NAMALWA (cell line): Measurements from ENCODE around the gene CHCHD6.

Source experiments
- DNase-seq: peaks from one replicate; pipeline ENCODE4 v3.0.0-alpha.2; 2015; ENCODE audit warnings: low spot score

Gene CHCHD6

DNA sequence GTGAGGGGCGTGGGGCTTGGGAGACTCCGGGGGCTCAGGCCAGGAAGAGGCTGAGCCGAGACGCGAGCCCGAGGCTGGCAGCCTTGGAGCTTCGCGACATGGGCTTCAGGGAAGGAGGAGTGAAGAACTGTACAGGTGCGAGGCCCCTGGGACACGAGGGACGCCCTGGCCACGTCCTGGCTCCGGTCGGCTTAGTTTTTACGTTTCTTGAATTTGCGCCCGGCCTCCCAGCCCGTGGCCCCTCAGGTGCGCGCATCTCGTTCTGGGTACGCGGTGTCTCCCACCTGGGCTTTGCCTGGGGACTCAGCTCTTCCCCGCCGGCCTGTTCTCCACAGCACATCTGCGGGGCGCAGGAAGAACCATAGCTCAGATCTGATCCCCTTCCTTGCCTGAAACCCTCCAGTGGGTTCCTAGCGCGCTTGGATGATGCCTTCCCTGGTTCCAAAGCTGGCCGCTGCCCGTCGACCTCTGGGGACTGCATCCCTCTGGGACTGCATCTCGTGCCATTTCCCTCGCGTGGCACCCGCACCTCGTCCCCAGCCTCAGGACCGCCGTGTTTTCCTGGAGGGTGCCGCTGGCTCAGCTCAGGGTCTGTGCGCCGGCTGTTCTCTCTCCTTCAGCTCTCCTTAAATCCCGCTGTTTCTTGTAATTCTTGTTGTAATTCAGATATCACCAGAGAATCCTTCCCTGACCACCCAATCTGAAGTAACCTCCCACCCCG is 614 bp downstream of the CHCHD6 start:
- DNase-seq, result no peak

DNA sequence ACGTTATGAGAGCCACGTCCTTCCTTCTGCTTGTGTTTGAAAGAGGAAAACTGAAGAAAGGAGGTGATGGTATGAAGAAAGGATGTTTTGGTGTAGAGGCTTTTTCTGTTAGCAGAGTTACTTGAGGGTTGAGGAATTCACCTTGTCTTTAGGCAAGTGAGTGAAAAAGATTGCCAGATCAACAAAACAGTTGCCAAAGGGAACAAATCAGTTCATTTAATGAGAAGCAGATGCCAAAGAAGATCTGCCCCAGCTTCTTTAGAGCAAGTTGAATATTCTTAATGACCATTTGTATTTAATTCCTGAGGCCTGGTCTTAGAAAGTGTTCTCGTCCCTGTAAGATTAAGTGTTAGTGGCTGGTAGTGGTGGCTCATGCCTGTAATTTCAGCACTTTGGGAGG is 2.6 kb downstream of the CHCHD6 start:
- DNase-seq, result no peak

DNA sequence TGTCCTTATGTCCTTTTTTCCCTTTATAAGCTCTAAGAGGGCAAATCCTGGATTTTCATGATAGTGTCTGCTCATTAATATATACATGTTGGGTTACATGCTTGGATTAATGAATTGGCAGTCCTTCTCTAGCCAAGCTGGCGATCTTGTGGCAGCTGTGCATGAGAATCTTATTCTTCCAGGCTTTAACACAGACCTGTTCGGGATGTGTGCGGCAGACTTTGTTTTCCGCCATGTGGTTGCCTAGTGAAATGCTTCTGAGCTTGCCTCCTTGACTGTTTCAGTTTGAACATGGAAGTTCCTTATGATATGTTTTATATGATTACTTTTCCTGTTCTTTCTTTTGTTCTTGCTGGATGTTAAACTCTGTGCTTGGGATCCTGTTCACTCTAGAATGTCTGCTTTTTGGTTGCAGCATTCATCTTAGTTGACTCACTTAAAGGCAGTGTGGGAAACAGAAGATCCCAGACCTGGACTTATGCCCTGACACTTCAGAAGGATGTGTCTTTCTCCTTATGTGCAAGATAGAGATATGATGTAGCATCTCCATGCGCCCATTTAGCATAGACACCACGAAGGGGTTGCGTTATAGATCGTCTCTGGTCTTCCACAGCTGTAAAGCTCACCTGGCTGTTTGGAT is 7.2 kb downstream of the CHCHD6 start:
- DNase-seq, result no peak

DNA sequence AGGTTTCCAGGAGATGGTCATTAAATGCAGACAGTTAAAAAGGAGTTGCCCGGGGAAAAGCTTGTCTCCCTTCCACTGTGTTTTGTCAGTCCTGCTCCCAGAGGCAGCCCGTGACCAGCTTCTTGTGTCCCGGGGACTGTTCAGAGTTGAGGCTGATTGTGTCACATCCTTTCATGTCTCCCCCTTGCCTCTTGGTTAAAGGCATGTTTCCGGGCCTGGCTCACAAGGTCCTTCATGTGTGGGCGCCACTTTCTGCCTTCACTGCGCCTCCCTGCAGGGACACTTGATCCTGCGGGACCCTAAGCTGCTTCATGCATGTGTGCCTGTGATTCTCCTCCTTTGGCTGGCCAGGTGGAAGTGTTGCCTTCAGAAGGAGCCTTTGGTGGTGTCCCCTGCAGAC is 9.2 kb downstream of the CHCHD6 start:
- DNase-seq, result no peak

DNA sequence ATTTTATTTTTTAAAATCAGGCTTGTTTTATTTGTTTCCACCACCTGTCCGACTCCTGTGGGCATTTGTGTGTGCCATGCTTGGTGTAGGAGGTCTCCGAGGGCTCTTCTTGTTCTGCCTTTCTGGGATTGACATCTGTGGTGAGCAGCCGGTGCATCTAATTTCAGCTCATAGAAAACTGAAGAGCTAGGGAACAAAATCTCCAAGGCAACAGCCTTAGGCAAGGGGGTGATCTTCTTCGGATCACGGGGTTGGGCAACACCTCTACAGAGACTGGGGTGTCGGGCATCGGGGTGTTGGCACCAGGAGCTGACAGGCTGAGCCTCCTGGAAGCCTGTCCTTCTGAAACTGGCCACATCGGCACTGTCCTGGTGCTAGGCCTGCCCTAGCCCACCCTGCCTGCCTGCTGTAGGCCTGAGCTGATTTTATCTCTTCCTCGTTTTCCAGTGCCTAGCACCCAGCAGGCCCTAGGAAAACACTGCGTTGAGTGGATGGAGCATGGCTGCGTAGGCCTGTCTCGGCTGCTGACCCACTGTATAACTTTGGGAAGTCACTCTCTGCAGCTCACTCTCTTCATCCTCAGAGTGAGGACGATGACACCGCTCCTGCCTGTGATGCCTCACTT is 10.3 kb downstream of the CHCHD6 start:
- DNase-seq, result no peak

DNA sequence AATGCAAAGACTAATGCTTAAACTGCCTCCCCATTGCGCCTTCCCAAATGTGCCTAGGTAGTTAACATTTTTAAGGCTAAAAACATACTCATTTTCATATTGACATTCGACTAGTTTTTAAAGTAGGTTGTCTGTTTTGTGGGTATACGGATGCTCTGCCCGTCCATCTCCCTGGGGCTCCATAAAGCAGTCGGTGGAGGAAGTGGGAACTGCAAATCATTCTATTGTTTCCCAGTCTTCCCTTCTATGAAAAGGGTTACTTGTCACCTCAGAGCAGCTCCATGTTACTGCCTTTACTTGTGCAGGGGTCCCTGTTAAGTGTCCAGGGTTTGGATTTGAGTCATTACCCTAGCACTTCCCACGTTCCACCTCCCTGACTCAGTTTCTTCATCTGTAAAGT is 10.9 kb downstream of the CHCHD6 start:
- DNase-seq, result no peak

DNA sequence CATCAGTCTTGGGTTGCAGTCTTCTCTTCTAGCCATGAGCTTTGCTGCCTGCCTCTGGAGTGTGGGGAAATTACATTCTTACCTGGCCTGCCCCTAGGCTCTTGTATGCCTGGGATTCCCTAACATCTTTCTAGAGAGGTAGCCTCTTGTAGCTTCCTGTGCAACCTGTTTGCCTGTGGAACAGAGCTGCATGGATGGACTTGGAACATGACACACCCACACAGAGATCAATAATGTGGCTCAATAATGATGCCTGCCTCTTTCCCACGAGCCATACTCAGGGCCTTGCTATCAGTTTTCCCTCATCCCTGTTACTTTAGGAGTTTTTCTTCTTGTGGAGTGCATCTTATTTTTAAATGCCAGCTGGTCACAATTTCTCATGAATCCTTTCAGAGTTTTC is 11.4 kb downstream of the CHCHD6 start:
- no peak for DNase-seq

DNA sequence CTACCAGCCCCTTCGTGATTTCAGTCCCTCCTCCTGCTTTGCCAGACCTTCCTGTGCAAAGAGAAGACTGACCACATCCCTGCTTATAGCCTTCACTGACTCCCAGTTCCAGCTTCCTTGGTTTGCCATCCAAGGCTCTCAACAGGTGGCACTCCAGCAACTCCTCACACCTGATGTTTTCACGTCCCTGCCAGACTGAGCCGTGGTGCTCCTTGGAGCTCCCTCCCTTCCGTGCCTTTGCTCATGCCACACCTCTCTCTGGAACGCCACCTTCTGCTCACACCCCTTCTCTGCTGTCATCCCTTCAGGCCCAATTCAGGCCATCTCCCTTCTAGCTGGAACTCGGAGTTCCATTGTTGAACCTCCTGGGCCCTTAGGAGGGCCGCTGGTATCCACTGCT is 12.0 kb downstream of the CHCHD6 start:
- no peak for DNase-seq

DNA sequence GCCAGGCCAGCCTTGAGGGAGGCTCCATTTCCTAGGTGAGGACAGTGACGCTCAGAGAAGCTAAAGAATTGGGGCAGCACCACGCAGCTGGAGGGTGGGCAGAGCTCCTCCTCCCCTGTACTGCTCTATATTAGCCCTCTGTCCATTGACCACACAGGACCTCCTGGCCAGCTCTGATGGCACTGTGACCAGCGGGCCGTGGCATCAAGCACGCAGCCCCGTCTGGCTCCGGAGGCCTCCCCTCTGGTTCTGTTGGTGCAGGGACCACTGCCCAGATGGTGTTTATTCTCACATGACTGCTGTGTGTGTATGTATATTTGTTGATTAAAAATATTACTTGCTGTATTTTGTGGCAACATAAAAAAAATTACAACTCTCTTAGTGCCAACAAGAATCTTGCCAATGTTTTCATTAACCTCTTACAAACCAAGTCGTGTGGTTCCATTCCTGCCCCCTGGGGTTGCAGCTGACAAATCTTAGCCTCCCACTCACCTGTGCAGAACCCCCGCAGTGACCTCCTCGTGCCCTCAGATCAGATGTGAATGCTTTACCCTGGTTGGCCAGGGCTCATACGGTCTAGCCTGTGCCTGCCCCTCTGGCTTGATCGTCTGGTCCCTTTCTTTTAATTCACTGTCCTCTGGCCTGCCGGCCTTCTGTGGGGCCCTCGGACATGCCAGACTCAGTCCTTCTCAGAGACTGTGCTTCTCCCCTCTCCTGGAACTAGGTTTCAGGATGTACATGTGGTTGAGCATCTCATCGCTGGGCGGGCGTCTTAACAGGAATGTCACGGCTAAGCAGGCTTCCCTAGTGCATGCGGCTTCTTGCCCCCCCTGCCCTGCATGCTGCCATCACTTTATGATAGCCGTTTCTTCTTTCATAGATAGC is 14.8 kb downstream of the CHCHD6 start:
- no peak for DNase-seq

DNA sequence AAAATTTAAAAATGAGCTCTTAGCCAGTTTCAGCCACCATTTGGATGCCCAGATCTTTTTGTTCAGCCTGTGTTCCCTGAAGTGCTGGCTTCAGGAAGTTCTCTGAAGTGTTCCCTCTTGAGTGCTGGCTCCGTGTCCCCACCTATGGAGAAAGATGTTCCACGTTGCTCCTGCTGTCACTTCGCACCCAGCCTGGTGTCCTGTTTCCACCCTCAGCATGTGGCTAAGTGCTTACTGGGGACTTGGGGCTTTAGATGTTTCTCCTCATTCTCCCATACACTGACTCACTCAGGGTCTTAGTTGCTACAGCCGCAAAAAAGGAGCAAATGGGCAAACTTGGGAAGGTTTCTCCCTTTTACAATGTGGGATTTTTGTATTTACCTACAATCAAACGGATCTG is 16.6 kb downstream of the CHCHD6 start:
- no peak for DNase-seq

DNA sequence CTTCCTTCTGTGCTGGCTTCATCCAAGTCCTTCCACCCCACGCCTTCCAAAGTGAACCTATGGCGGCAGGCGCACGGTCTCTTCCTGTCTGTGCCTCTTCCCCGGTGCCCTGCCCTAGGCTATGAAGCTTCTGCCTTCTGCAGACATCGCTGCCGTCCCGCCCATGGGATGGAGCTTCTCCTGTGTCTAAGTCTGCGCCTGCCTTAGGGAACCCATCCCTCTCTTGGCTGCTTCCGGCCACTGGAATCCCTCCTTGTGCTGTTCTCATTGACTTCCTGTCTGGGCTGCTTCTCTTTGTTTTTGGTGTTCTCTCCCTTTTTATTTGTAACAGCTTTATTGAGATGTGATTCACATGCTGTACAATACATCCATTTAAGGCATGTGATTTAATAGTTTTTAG is 17.2 kb downstream of the CHCHD6 start:
- DNase-seq, result no peak

DNA sequence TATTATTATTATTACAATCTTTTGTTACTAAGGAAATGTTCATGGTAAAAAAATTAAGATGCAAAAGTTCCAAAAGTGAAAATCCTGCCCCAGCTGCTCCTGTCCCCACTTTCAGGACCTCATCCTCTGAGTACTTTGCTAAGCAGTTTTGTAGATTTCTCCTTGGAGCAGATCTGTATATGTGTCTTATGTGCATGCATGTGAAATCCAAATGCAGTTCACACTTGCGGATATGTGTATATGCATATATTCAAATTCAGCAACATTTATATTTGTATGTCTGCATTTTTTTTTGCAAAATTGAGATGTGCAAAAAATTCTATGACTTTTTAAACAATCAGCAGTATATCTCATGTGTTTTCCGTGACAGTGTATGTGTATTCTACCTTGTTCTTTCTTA is 19.2 kb downstream of the CHCHD6 start:
- DNase-seq, result no peak

DNA sequence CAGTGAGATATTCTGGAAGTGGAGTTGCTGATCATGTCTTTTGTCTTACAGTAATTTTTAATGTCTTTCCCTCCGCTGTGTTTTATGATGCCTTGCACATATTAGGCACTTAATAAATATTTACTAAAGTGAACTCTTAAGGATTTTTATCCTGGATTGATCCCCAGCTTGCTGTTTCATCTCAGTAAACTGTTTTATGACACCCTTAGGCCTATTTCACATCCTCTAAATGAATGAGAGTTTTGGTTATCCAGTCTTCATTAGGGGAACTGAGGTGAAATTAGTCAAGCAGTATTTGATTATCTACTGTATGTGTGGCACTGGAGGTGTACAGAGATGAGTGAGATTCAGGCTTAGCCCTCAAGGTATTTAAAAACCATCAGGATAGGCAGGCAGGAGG is 19.8 kb downstream of the CHCHD6 start:
- no peak for DNase-seq

DNA sequence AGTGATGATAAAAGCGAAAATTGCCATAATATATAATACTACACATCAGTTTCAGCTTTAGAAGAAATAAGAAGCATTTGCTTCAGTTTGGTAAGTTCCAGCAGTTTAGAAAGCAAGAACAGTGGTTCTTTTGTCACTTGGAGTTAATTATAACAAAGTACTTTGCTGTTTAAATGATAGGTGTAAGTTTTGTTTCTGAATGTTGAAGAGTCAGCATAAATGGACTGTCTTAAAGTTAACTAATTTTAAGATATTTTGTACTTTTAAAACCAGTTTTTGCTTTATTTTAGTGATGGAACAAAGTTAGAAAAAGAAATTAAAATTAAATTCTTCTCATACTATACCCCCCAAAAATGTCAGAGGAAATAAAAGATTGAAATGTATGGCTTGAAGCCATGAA is 24.6 kb downstream of the CHCHD6 start:
- DNase-seq, result no peak

DNA sequence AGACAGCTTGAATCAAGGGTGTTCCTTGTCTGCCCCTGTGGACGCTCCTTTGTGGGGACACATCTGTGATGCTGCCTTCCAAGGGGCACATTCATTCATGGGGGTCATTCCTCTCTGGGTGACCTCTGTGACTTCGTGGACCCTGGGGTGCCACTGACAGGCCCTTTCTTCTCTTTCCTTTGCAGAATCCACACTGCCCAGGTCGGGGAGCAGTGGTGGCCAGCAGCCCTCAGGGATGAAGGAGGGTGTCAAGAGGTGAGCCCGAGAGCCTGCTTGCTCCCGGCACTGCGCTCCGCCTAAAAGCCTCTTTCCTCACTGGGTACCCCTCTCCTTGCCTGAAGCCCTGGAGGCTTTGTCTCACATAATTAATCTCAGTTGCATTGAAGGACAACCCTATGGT is 26.3 kb downstream of the CHCHD6 start:
- no peak for DNase-seq

DNA sequence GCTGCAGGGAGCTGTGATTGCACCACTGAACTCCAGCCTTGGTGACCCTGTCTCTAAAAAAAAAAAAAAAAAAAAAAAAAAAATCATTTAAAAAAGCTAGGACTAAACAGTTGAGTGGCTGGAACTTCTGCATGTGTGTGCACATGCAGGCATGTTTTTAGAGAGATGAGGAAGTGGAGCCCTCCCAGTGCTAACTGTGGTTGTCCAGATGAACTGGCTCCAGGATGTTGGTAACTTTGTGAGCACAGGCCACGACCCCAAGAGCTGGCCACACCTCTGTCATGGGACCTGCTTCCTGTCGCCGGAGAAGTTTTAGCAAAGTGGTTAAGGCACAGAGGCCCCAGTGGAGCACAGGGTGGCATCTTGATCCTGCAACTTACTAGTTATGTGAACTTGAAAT is 27.0 kb downstream of the CHCHD6 start:
- DNase-seq, result no peak

DNA sequence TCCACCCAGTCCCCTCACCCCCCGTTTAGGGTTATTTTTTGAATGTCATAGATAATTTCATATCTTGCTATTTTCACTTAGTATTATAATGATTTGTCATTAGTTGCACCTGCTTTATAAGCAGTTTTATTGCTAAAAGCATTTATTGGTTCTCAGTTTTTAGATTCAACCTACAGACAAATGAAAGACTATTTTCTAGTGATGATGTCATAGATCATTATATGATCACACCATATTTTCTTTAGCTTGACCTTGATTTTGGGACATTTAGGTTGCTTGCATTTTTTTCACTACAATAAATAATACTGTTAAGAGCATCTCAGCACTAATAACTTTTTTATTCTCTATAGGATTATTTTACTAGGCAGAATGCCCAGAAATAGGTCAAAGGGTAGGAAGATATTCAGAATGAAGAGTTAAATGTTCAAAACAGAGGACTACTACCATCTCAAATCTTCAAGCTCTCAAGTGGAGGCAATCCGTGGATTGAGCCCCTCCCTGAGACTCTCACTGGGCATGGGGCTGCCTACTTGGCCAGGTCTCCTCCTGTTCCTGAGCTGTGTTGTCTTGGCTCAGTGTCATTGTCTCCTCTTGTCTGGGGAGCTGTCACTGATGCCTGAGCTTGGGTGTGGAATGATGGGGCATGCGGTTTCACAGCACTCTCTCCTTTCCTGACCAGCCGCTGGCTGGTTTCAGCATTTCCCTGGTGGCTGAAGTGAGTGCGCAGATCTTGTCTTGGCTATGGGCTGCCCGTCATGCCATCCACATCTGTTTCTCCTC is 28.4 kb downstream of the CHCHD6 start:
- no peak for DNase-seq

DNA sequence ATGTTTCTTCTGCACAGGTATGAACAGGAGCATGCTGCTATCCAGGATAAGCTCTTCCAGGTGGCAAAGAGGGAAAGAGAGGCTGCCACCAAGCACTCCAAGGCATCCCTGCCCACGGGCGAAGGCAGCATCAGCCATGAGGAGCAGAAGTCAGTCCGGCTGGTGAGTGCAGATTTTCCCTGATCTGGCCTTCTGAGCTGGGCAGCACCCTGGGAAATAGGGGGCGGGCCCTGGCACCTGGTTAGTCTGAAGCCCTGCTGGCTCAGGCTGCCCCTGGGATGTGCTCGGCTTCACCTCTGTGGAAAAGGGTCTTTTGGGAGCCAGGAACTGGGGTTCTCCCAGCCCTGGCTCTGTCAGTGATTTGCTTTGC is 29.0 kb downstream of the CHCHD6 start:
- DNase-seq, result no peak

DNA sequence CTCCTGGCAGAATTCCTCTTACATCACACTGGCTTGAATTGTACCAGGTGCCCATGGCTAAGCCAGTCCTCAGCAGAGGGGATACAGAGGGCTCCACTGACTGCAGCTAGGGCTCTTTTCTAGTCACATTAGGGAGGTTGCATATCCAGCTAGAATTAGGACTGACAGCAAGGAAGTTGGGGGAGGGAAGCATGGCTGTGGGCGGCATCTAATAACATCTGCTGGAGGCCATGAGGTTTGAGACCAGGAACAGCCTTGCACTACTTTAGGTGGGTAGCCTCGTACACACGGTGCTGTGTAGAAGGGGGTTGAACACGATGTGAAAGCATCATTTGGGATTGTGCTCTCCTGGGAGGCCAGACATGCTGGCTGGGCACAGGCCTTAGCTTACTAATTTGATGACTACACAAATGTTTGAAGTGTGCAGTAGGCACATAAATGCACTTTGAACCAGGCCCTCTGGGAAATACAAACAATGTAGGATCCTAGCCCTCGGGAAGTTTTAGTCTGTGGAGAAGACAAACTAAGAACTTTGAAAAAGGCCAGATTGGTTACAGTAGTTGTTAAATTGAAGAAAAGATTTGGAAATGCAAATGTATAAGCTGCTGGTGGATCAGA is 30.2 kb downstream of the CHCHD6 start:
- no peak for DNase-seq

DNA sequence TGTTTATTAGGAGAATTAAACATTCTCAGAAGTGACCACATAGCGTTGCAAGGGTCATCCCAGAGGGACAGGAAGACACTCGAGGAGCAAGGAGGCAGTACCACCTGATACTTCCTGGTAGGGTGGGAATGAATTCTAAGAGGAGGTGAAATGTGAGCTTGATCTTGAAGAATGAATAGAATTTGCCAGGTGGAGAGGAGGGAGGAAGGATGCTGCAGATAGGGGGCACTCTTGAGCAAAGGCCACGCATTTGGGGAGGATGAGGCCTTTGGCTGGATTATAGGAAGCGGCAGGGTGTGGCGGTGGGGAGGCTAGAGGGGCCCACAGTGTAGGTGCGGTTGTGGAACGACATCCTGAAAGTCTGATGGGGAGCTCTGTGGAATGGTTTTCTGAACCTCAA is 33.5 kb downstream of the CHCHD6 start:
- DNase-seq, result no peak

DNA sequence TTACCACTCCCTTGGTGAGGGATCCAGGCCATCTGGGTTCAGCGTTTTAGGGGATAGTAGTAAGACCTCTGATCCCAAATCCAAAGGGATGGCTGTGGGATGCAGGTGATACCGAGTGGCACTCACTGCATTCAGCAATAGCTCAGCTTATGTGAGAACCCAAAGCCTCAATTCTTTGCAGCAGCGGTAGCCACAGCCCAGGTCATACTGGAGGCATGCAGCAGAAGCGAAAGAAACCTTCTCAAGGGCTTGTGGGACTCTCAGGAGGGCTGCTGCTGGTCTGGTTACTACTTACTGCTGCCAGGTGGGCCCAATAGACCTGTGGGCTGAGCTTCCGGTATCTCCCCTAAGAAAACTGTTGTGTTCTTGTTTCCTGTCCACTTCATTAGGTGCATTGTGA is 38.0 kb downstream of the CHCHD6 start:
- DNase-seq, result no peak

DNA sequence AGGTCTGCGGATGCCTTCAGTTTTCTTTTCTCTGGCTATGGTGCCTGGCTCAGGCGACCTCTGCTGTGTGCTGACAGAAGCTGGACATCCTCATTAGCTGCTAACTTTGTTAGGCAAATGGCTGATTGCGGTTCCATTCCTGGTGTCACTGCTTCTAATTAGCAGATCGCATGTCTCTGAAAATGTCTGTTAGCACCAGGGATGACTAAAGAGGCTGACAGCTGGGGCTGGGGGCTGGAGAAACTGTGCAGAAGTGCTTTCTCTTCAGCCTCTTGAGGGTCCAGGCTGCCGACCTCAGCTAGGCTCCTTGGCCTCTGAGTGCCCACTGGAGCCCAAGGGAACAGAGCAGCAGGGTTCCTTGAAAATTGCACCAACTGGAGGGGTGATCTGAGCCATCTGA is 39.3 kb downstream of the CHCHD6 start:
- no peak for DNase-seq
